Colon (tissue), 2 donors: ENCODE measurements around the gene PCOLCE2.

ENCODE experiments used
- FAIRE-seq: peaks from 2 replicates; lab custom pipeline; 2012; peaks lifted over from hg19 to GRCh38; lab: Jason Lieb, UNC
- donor health status: control.
- donor health status: control.

The PCOLCE2 gene

DNA sequence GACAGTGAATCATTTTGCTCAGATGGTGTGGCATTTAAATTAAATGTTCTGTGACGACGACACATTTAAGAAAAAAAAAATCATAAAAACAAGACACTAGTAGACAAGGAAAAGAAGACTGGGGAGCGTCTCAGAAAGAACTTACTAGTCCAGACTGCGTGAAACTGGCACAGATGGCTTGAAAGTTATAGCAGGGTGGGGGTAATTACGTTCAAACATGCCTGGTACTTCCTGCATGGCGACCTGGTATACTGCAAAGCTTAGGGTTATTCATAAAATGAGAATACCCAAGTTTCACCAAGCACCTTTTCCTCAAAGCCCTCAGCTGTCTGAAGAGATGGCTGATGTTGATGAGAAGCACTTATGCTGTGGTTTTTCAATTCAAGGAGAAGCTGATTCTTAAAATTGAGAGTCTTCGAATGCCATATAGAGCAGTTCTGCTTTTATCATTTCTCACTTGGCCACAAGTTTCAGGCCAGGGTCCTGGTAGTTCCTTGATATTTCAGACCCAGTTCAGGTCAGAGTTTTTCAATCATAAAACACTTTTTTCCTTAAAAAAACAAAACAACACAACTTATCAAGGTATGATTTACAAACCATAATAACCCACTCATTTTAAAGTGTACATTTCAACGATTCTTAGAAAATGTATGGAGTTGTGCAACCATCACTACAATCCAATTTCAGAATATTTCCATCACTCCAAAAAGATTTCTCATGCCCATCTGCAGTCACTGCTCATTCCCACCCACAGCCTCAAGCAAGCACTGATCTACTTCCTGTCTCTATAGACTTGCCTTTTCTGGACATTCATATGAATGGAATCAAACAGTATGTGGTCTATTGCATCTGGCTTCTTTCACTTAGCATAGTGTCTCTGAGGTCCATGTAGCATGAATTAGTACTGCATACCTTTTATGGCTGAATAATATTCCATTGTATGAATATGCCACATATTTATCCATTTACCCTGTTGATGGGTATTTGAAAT lies 24.7 kb downstream of the PCOLCE2 start:
- no peak for FAIRE-seq

DNA sequence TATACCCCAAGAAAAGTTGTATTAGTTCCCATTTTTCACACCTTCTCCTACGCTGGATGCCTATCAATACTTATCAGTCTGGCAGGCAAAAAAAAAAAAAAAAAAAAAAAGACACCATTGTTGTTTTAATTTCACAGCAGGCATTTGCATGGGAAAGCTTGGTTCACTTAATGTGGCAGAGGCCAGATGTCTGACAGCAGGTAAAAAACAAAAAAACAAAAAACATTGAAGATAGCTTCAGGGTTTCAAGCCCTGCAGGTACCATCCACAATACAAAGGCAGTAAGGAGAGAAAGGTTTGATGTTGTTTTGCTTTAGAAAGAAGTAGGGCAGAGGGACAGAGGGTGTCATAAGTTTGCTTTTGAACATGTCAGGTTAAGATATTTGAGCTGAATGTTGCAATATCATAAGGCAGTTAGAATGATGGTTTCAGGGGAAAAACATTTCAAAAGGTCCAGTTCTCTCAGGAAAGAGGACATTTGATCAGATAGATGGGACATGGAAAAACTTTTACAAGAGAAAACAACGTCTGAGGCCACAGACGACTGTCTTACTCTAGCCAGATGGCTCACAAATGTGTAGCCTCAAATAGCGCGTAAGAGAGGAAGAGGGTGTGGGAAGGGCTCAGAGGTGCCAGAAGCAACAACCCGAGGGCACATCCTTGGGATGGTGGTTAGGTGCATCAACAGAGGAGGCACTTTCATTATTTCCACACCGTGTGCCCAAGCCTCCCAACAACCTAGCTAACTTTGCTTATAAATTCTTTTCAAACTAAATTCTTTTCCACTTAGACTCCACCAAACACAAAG lies 25.7 kb downstream of the PCOLCE2 start:
- no peak for FAIRE-seq

DNA sequence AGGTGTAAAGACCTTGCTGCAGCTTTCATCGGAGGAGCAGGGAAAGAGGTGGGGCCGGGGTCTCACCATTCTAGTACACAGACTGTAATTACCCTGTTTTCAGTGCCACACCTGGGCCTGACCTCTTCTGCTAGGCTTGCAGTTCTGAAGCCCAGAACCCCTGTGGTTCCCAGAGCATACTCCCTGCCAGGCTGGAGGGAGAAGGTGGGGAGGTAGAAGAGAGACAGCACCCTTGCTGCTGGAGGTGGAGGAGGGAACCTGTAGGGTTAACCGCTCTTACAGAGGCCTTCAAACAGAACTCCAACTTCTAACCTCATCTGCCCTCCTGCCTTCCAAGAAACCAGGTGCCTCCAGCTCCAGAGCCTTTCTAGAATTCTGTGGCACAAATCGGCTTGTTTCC lies 27.0 kb downstream of the PCOLCE2 start:
- FAIRE-seq, result no peak

DNA sequence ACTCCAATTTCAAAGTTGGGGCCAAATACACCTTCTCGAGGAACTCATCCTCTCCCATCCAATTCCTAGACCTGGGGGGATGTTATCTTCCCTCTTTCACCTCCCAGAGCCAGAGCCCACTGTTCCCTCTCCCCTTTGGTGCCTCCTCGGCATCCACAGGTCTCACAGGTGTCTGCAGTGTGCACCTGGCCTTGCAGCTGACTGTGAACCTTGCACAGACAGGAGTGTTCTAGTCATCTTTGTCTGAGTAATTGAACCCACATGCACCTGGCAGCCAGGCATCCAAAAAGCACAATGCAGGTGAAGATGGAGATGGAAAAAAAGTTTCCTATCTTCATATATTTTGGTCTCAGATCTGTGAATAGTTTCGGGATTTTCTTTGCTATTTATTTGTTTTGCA lies 30.8 kb downstream of the PCOLCE2 start:
- no peak for FAIRE-seq

DNA sequence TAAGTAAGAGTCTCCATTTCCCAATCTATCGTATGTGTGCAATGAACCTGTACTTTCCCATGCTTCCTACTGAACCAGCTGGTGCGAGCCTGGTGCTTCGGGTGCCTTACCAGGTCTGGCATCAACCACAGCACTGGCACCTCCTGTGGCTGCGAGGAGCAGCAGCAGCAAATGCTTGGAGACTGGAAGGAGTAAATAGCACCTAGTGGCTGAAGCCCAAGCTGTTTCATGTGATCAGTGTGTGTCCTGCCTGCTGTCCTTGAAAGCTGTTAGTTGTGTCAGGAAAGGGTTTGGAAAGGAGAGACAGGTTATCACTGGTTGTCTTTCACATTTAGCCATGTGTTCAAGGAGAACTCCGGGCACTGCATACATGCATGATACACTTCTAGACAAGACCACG lies 31.8 kb downstream of the PCOLCE2 start:
- FAIRE-seq, result no peak

DNA sequence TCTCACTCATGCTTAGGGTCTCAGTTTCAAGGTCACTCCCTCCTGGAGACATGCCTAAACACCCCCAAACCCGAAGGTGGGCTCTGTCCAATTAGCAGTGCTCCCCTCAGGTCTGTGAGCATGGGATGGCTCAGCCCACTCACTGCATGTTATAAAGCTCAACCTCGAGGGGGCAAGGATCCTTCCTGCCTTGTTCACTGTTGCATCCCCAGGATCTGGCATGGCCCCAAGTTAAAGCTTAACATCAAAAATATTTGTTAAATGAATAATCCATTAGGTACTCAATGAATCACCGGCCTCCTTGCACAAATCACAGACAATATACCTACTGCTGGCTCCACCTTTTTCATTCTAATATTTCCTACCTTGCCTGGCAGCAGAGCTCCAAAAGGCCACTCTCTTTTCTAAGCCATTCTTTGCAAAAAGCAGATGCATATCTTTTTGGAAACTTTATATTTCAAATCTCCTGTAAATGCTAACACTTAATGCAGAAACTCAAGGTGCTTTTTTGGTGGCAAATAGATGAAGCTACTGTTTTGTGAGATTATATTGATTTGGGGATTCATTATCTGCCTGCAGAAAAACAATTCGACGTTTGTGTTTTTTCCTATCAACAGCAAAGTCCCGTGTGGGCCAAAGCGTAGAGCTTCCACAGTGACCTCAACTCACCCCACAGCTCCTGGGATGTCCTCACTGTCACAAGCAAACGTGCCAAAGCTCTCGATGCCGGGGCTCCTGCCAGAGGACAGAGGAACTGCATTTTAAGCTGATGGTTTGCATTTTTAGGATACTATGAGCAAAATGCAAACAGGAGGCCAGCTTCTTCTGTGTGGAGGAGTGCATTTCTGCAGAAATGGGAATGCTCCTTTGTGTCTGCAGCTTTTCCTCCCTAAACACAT lies 35.4 kb downstream of the PCOLCE2 start:
- FAIRE-seq, result no peak

DNA sequence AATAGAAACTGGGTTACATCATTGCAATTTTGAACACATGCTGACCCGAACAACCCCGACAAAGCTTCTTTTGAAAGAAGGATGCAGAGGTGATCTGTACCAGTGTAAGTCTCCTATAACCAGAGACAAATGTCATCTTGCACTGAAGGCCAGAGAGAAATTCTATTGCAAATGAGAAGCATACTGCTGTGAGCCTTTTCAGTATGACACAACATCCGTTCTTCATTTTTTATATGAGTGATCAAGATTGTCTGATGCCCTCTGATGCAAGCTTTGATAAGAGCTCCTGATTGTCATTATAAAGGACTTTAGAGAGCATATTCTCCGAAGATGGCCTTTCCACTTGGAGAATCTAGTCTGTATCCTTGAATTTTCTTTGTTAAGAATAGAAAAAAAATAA lies 36.9 kb downstream of the PCOLCE2 start:
- FAIRE-seq, result no peak

DNA sequence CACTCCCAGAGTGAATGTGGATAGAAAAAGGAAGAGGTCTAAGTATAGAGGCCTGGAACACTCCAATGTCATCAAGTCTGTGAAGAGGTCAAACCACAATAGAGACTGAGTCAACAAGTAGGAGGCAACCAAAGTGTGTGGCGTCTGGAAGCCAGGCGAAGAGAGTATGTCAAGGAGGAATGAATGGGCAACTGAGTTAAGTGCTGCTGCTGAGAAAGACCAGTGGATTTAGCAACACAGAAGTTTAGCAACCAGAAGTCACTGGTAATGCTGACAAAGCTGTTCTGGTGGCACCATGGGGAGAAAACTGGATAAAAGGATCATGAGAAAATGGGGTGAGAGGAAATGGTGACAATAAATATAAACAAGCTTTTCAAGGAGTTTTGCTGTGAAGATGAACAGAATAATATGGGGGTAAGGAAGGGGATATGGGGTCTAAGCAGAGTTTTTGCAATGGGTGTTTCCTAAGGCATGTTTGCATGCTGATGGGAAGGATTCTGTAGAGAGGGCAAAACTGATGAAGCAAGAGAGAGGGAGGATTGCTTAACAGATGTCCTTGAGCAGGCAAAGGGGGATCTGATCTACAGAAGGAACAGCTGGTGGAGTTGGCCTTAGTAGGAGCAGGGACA lies 38.4 kb downstream of the PCOLCE2 start:
- no peak for FAIRE-seq

DNA sequence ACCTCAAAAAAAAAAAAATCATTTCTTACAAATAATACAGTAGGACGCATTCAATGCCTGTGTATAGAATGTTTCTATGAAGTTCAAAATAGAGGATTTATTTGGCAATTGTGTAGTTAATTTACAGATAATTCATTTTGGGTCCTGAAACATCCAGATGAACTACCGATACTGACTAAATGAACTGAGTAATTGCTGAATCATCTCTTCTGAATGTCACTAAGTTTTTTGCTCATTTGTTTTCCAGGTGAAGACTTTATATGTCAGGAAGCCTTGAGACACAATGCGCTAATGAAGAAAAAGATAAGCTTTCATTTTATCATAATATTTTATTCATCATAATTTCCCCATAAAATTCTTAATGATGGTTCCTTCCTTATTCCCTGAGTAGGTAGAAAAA lies 39.7 kb downstream of the PCOLCE2 start:
- FAIRE-seq, result no peak

DNA sequence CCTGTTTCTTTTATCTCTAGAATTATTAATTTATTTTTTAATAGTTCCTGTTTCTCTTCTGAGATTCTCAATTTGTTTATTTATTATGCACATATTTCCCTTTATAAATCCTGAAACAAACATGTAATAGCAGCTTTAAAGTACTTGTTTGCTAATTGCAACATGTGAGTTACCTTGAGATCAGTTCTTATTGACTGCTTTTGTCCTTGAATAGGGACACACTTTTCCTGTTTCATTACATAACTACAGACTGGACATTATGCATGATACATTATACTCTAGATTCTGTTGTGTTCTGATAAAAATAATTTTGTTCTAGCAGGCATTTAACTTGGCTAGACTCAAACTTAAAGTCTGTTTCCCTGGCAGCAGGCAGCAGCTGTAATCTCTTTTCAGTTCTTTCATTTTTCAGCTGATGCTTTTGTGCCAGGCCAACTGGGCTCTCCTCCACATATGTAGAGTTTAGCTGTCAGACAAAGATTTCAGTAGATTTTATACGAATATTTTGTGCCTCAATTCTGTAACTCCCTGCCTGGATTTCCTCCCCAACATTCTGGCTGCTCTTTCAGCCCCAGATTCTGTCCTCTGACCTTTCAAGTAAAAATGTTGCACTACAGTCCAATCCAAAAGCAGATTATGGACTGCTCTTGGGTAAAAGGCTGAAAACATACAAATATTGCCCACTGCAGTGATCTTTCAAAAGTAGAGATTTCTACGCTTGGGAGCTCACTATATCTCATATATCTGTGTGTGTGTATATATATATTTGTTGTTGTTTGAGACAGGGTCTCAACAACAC lies 41.9 kb downstream of the PCOLCE2 start:
- FAIRE-seq, result no peak

DNA sequence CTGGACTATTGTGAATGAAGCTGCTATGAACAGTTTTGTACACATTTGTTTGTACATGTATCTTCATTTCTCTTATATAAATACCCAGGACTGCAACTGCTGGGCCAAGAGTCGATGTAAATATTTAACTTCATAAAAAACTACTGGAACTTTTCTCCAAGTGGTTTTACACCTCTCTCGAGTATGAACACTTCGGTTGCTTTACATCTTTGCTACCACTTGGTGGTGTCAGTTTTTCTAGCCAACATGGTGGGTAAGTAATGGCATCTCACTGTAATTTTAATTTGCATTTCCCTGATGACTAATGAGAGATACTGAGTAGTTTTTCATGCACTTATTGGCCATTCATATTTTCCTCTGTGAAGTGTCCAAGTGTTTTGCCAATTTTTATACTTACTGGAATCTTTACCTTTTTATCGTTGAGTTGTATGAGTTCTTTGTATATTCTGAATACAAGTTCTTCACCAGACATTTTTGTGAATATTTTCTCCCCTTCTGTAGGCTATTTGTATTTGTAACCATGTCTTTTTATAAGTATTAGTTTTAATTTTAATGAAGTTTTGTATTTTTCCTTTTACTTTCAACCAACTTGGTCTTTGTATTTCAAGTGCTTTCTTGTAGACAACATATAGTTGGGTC lies 44.4 kb downstream of the PCOLCE2 start:
- FAIRE-seq, result peak; percentile 58

DNA sequence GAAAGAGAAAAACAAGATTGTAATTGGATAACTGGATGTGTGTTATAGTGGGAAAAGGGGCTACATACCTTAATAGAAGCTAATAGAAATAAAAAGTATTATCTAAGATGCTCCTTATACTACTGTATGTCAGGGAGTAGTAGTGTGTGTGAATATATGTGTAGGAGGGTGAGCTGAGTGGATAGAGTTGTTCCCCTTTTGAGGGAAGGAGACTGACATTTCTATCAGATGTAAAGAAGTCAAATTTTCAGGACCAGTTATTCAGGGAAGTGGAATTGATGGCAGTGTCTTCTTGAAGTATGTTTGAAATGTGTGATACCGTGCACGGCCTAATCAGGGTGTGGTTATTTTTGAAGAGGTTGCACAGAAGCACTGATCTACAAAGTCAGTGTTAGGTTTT lies 49.1 kb downstream of the PCOLCE2 start:
- FAIRE-seq, result no peak

DNA sequence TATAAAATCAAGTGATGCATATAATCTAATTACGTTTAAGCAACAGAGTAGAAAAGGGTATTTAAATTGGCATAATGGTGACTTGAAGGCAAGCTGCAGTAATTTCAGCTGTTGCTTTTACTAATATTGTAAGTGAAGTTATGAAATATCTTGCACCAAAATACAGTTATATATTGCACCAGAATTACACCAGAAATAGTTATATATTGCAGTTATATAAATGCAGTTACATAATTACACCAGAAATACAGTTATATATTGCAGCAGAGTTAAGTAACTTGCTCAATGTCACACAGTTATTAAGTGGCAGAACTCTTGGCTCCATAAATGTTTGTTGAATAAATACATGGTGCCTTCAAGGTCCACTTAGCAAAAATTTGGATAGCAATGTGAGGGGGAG lies 51.4 kb downstream of the PCOLCE2 start:
- no peak for FAIRE-seq

DNA sequence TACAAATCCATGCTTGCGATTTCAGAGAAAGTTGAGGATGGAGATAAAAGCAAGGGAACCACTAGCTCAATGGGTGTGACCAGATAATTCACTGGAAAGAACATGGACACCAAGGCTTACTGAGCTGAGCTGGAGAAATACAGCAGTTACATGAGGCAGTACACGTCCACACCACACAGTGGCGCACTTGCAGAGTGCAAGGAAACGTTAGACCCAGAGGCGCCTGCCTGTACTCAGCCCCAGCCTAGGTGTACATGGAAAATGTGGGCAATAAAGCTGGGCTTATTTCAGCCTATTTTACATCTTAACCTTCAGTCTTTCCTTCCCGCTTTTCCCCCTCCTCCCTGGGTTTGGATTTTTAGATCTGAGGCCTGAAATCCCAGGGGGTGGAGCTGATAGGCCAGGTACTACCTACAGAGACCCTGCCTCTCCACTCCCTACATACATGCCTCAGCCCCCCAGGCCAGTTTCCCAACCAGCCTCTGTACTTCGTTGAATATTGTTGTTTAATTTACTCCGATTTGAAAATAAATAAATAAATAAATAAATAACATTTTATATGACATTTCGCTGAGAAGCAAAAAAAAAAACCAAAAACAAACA lies 60.1 kb downstream of the PCOLCE2 start:
- FAIRE-seq, result no peak

DNA sequence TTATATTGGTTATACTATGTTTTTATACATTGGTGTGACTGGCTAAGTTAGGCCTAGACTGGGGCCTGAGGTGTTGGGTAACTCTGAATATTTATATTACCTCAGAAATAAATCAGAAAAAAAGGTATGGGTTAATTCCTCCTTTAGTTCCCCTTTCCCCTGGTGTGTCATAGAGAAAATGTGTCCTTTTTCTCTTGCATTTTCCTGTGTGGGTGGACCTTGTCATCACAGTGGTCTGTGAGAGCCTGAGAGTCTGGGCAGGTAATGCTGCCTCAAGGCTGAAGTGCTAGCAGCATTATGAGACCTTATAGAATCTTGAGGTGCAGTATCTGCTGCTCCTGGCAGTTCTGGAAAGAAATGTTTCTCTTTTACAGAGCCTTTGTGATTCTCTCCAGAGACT lies 69.7 kb downstream of the PCOLCE2 start:
- no peak for FAIRE-seq

DNA sequence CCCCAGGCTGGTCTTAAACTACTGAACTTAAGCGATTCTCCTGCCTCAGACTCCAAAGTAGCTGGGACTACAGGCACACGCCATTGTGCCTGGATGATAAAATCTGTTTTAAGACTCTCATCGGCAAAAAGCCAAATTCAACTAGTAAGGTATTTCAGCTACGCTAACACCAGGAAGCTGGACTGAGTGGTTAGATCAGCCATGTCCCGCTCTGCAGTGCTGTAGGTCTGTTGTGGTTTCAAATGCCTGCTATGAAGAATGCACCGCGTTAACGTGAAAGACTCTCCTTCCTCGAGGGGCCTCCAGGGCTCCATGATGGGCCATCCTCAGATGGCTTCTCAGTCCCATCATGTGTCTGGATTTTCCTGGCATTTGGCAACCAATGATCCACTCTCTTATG lies 70.2 kb downstream of the PCOLCE2 start:
- no peak for FAIRE-seq

DNA sequence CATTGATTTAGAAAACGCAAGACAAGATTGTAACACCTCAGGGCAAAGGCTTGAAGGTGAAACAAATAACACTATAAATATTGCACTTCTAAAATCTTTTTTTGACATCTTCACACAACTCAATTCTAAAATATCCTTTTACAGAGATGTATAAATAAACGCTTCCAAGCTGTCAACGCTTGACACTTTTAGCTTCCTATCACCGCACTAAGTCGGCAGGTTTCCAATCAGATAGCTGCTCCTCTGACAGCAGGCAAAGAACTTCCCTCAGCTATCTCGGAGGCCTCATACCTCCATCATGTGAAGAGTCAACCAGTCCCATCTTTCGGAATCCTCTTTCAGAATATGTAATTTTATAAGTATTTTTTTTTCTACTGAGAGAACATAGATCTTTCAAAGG lies 71.0 kb downstream of the PCOLCE2 start:
- no peak for FAIRE-seq

DNA sequence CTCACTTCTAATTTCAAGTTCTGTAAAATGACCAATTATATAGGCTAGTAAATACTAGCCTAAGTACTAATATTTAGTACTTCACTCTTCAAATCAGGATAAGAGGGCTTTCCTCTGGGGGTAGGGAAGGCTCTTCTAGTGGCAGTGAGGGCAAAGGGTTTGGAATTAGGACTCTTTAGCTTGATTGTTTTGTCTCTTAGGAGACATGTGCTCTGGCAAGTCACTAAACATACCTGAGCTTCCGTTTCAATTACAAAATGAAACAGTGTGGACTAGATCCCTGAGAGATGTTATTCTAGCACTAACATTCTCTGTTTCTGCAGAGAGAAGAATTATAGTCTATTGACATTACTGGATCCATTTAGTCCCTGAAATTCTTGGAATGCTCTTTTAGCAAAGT lies 71.5 kb downstream of the PCOLCE2 start:
- FAIRE-seq, result no peak

DNA sequence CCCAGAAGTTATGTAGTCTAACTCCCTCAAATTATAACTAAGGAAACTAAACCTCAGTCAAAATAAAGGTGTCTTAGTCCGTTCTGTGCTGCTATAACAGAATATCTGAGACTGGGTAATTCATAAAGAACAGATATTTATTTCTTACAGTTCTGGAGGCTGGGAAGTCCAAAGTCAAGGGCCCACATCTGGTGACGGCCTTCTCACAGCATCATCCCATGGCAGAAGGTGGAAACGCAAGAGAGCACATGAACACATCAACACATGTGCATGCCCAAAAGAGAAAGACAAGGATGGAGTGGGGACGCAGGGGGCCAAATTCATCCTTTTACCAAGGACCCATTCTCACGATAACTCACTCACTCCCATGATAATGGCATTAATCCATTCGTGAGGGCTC lies 73.1 kb downstream of the PCOLCE2 start:
- no peak for FAIRE-seq

DNA sequence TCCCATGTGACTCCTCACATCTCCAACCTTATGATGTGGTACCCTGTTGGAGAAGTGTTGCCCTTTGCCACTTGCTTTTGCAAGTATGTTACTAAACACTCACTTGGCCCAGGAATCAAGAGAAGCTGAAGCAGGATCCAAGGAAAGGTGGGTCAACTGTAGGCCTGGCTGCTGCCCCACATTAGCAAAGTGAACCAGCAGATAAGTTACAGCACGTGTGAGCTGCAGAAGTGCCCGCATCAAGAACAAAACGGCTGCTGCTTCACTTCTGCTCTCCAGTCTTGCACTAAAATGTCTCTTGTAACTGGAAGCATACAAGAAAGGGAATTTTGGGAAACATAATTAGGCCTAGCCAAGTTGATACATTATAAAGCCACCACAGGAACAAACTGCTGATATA lies 79.6 kb downstream of the PCOLCE2 start:
- FAIRE-seq, result no peak
